Measurements from ENCODE around the gene SIN3B. TPM values are rescaled to one million over a fixed set of nuclear protein-coding genes. Genes with fewer than 3 reads are reported as not detected.
"Not testable (repeated sequence)": the region's sequence is repeated elsewhere in the genome, so short reads cannot be mapped to it uniquely, and the experiment has no call there.

Gene SIN3B
- total RNA-seq, 1 donor from 2014 or later = 59.8 TPM

DNA sequence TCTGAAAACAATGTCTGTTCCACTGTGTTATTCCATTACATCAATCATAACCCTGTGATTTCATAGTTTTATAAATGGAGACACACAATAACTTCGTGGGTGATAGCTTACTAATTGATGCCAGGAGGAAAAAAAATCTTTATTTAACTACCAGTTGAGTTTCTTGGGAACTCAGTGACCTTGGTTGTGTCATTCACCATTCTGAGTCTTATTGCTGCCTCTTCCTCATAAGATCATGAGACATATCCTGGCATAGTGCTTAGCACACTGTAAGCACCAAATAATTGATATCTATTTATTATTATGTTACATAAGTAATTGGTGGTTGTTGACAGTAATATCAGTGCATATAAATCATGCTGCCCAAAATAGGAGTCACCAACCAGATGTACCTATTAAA lies 39.1 kb upstream of the SIN3B start:
- Histone ChIP-seq H3K36me3 (no peaks in the 10 kb centered on the region), H3K4me1 (no peaks in the 10 kb centered on the region), H3K4me3 (no peak overlapping the region), H3K9me3 (peaks cover 17% of the 10 kb centered on the region), H3K27me3 (no peaks in the 10 kb centered on the region), H3K27ac (no peak overlapping the region)
- ATAC-seq (no peak), DNase-seq (no peak)
- TF ChIP-seq, protein P1, sequence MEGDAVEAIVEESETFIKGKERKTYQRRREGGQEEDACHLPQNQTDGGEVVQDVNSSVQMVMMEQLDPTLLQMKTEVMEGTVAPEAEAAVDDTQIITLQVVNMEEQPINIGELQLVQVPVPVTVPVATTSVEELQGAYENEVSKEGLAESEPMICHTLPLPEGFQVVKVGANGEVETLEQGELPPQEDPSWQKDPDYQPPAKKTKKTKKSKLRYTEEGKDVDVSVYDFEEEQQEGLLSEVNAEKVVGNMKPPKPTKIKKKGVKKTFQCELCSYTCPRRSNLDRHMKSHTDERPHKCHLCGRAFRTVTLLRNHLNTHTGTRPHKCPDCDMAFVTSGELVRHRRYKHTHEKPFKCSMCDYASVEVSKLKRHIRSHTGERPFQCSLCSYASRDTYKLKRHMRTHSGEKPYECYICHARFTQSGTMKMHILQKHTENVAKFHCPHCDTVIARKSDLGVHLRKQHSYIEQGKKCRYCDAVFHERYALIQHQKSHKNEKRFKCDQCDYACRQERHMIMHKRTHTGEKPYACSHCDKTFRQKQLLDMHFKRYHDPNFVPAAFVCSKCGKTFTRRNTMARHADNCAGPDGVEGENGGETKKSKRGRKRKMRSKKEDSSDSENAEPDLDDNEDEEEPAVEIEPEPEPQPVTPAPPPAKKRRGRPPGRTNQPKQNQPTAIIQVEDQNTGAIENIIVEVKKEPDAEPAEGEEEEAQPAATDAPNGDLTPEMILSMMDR (IDR thresholded peaks at IDR 0.05) = no peak
- intact Hi-C loops (cut with DNase I) = no loop called here

DNA sequence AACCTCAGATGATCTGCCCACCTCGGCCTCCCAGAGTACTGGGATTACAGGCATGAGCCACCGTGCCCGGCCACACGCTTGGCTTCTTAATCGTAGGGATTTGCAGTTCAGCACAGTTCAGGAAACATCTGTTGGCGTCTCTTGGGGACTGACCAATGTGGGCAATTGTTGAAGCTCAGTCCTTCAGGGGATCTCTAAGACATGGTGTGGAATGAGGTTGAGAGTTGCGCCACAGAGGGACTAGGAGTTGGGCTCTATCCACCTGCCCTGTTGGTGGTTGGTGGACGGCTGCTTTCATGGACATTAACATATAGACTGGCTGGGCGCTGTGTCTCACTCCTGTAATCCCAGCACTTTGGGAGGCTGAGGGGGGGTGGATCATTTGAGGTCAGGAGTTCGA lies 37.3 kb upstream of the SIN3B start:
- intact Hi-C loops (cut with DNase I) = no loop called here
- Histone ChIP-seq H3K9me3 (peaks cover 17% of the 10 kb centered on the region), H3K27ac (no peak overlapping the region), H3K27me3 (no peaks in the 10 kb centered on the region), H3K36me3 (no peaks in the 10 kb centered on the region), H3K4me1 (no peaks in the 10 kb centered on the region), H3K4me3 (no peak overlapping the region)
- TF ChIP-seq, protein P1 (IDR thresholded peaks at IDR 0.05) = no peak
- DNase-seq (no peak), ATAC-seq (no peak)

DNA sequence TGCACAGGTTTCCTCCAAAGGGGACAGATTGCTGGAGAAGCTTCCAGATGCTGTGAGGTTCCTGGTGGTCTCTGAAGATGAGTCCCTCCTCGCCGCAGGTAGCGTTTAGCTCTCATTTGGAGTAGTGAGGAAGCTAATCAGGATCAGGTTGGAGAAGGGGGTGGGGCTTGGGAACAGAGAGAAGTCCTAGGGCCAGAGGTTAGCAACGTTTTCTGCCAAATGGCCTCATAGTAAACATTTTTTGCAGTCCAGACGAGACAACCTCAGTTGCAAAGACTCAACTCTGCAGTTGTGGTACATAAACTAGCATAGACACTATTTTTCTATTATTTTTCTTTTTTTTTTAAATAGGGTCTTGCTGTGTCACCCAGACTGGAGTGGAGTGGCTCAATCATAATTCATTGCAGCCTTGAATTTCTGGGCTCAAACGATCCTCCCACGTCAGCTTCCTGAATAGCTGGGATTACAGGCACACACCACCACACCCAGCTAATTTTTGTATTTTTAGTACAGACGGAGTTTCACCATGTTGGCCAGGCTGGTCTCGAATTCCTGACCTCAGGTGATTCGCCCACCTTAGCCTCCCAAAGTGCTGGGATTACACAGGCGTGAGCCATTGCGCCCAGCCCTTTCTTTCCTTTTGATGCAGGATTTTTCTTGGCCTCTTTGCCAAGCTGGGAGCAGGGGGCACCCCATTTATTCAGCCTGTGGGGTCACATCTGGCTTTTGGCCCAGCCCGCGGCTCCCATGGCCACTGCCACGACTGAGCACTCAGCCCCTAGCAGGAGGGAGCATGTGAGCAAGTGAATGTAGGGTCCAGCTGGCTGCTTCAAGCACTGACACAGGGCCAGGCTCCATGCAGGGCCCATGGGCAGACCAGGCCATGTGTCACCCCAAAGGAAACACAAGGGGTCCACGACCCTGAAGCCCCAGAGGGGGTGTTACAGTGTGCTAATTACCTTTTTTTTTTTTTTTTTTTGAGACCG lies 34.4 kb upstream of the SIN3B start:
- peak; percentile 33 for ATAC-seq
- H3K36me3 ChIP-seq = no peaks in the 10 kb centered on the region
- H3K9me3 ChIP-seq = peaks cover 3% of the 10 kb centered on the region
- no peaks in the 10 kb centered on the region for H3K4me1 ChIP-seq
- no peak for DNase-seq
- H3K27ac ChIP-seq = no peak overlapping the region
- TF ChIP-seq, protein P1 (IDR thresholded peaks at IDR 0.05) = no peak
- intact Hi-C loops (cut with DNase I) = no loop called here
- H3K4me3 ChIP-seq = no peak overlapping the region
- H3K27me3 ChIP-seq = no peaks in the 10 kb centered on the region

DNA sequence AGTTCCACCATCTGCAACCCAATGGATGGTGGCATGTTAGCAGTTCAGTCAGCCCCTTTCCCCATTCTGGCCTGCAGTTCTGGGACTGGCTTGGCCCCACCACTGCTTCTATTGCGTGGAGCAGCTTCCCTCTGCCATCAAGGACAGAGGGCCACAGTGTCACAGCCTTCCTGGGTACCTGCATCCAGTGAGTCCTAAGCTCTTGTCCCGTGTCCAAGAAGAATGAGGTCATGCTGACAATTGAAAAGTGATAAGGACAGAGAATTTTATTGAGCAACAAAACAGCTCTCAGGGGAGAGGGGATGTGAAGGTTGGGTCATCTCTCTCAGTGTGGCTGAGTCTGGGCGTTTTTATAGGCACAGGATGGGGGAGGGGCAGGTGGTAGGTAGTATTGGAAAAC lies 33.5 kb upstream of the SIN3B start:
- TF ChIP-seq, protein P1 (IDR thresholded peaks at IDR 0.05) = no peak
- no peak for DNase-seq
- Histone ChIP-seq H3K9me3 (no peaks in the 10 kb centered on the region), H3K4me3 (no peak overlapping the region), H3K36me3 (no peaks in the 10 kb centered on the region), H3K27ac (no peak overlapping the region), H3K4me1 (no peaks in the 10 kb centered on the region), H3K27me3 (no peaks in the 10 kb centered on the region)
- ATAC-seq = no peak
- intact Hi-C loops (cut with DNase I) = no loop called here

DNA sequence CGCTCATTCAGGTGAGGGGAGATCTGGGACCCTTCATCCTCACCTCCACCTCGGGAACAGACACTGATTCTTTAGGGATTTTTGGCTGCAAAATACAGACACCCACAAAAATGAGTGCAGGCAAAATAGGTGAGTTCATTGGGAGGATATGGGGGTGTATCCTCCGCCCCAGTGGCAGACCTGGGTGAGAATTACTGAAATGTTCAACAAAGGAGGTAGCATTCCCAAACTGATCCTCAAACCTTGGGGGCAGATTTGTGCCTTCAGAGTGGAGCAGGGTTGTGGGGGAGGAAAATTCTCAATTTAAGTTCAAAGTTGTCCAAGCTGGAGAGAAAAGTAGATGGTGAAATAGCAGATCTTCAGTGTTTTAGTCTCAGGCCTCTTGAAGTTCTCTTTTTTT lies 31.3 kb upstream of the SIN3B start:
- ATAC-seq = no peak
- H3K4me3 ChIP-seq = no peak overlapping the region
- H3K9me3 ChIP-seq = no peaks in the 10 kb centered on the region
- H3K4me1 ChIP-seq = no peaks in the 10 kb centered on the region
- no peak overlapping the region for H3K27ac ChIP-seq
- no peaks in the 10 kb centered on the region for H3K27me3 ChIP-seq
- intact Hi-C loops (cut with DNase I) = no loop called here
- H3K36me3 ChIP-seq = no peaks in the 10 kb centered on the region
- TF ChIP-seq, protein P1 (IDR thresholded peaks at IDR 0.05) = no peak
- no peak for DNase-seq

DNA sequence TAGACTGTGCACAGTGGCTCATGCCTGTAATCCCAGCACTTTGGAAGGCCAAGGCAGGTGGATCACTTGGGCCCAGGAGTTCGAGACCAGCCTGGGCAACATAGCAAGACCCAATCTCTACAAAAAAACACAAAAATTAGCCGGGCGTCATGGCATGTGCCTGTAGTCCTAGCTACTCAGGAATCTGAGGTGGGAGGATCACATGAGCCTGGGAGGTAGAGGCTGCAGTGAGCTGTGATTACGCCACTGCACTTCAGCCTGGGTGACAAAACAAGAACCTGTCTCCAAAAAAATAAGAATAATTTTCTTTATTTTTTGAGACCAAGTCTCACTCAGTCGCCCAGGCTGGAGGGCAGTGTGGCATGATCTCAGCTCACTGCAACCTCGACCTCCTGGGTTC lies 30.9 kb upstream of the SIN3B start:
- H3K27ac ChIP-seq; DNase-seq; H3K4me3 ChIP-seq; H3K4me1 ChIP-seq; H3K36me3 ChIP-seq; H3K9me3 ChIP-seq; intact Hi-C loops (cut with DNase I); ATAC-seq; H3K27me3 ChIP-seq: not testable (repeated sequence)
